ENCODE data around the gene SOD3.
A peak's percentile ranks its signal among the peaks of the same experiment; 100 is the strongest.

Gene SOD3

GRCh38 chr4:24794916-24795665 is at the start of gene SOD3:
TSS of gene SOD3 (plus strand) at chr4:24795573. CDS start at chr4:24799522, 3,949 bp downstream.
- DNase-seq (ENCODE audit: low read depth in 2 of 2): peak in 1 of 2 experiments; percentile 23

- DNase-seq (ENCODE audit: low read depth in 2 of 2): no peak
Observed at GRCh38 chr4:24747234-24747975, 48.0 kb upstream of the SOD3 start.

GRCh38 chr4:24748023-24748422 is 47.4 kb upstream of the SOD3 start:
- no peak for DNase-seq (ENCODE audit: low read depth in 2 of 2)

- DNase-seq (ENCODE audit: low read depth in 2 of 2): no peak
Observed at GRCh38 chr4:24748758-24749350, 46.5 kb upstream of the SOD3 start.

- no peak for DNase-seq (ENCODE audit: low read depth in 2 of 2)
Observed at GRCh38 chr4:24750106-24750505, 45.3 kb upstream of the SOD3 start.

GRCh38 chr4:24751926-24752539 is 43.3 kb upstream of the SOD3 start:
- no peak for DNase-seq (ENCODE audit: low read depth in 2 of 2)

GRCh38 chr4:24753519-24753918 is 41.9 kb upstream of the SOD3 start:
- DNase-seq (ENCODE audit: low read depth in 2 of 2): no peak

- DNase-seq (ENCODE audit: low read depth in 2 of 2): no peak
Observed at GRCh38 chr4:24754571-24754970, 40.8 kb upstream of the SOD3 start.

- DNase-seq (ENCODE audit: low read depth in 2 of 2): peak; percentile 46 to 53
Observed at GRCh38 chr4:24763631-24764297, 31.6 kb upstream of the SOD3 start.

GRCh38 chr4:24764345-24764744 is 31.0 kb upstream of the SOD3 start:
- no peak for DNase-seq (ENCODE audit: low read depth in 2 of 2)

GRCh38 chr4:24765376-24765988 is 29.9 kb upstream of the SOD3 start:
- peak in 1 of 2 experiments; percentile 28 for DNase-seq (ENCODE audit: low read depth in 2 of 2)

GRCh38 chr4:24768006-24768405 is 27.4 kb upstream of the SOD3 start:
- DNase-seq (ENCODE audit: low read depth in 2 of 2): no peak

- no peak for DNase-seq (ENCODE audit: low read depth in 2 of 2)
Observed at GRCh38 chr4:24768604-24769003, 26.8 kb upstream of the SOD3 start.

GRCh38 chr4:24769571-24769970 is 25.8 kb upstream of the SOD3 start:
- no peak for DNase-seq (ENCODE audit: low read depth in 2 of 2)

- peak; percentile 74 to 81 for DNase-seq (ENCODE audit: low read depth in 2 of 2)
Observed at GRCh38 chr4:24770032-24770584, 25.3 kb upstream of the SOD3 start.

- no peak for DNase-seq (ENCODE audit: low read depth in 2 of 2)
Observed at GRCh38 chr4:24770667-24771066, 24.7 kb upstream of the SOD3 start.

GRCh38 chr4:24771241-24771640 is 24.1 kb upstream of the SOD3 start:
- DNase-seq (ENCODE audit: low read depth in 2 of 2): no peak

- no peak for DNase-seq (ENCODE audit: low read depth in 2 of 2)
Observed at GRCh38 chr4:24772061-24772705, 23.2 kb upstream of the SOD3 start.

- DNase-seq (ENCODE audit: low read depth in 2 of 2): no peak
Observed at GRCh38 chr4:24772952-24773351, 22.4 kb upstream of the SOD3 start.

GRCh38 chr4:24774452-24774851 is 20.9 kb upstream of the SOD3 start:
- DNase-seq (ENCODE audit: low read depth in 2 of 2): no peak
